HG02884 (cell line): ENCODE data around the gene ARFGAP3.
"Not testable (repeated sequence)": the region's sequence is repeated elsewhere in the genome, so short reads cannot be mapped to it uniquely, and the experiment has no call there.

Experiments
- ATAC-seq: cut with Tn5 transposase; IDR thresholded peaks from one replicate; pipeline ENCODE4 v1.9.1; 2021; ENCODE audit warnings: mild to moderate bottlenecking, moderate library complexity; ENCODE audit not compliant: unreplicated experiment

The ARFGAP3 gene

GRCh38 chr22:42770941-42771647 lies 86.0 kb downstream of the ARFGAP3 start:
- no peak for ATAC-seq

GRCh38 chr22:42770448-42770726 lies 86.7 kb downstream of the ARFGAP3 start:
- ATAC-seq: no peak

- no peak for ATAC-seq
Observed at GRCh38 chr22:42769574-42770447, 87.3 kb downstream of the ARFGAP3 start.

- no peak for ATAC-seq
Observed at GRCh38 chr22:42769238-42769573, 87.9 kb downstream of the ARFGAP3 start.

GRCh38 chr22:42768385-42769035 lies 88.6 kb downstream of the ARFGAP3 start:
- no peak for ATAC-seq

- ATAC-seq: no peak
Observed at GRCh38 chr22:42766860-42767259, 90.2 kb downstream of the ARFGAP3 start.

DNA sequence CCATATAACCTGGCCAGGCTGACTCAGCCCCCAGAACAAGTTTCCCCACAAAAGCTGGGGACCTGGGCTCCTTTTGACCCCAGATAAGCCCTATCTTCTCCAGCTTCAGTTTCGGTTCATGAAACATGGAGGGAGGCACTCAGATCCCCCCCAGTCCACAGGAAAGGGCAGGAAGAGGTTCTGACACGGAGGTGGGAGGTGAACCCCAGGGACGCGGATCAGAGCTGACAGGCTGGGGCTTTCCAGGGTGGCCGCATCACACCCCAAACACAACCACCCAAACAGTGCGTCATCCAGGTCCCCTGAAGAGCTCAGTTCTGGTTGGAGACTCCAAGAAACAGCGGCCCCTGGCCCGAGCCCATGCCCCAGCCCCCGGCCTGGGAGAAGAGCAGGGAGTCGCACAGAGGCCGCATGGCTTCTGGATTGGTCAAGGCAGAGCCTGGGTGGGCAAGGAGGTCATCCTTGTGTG lies 92.1 kb downstream of the ARFGAP3 start:
- no peak for ATAC-seq

- ATAC-seq: no peak
Observed at GRCh38 chr22:42763965-42764480, 93.0 kb downstream of the ARFGAP3 start.

DNA sequence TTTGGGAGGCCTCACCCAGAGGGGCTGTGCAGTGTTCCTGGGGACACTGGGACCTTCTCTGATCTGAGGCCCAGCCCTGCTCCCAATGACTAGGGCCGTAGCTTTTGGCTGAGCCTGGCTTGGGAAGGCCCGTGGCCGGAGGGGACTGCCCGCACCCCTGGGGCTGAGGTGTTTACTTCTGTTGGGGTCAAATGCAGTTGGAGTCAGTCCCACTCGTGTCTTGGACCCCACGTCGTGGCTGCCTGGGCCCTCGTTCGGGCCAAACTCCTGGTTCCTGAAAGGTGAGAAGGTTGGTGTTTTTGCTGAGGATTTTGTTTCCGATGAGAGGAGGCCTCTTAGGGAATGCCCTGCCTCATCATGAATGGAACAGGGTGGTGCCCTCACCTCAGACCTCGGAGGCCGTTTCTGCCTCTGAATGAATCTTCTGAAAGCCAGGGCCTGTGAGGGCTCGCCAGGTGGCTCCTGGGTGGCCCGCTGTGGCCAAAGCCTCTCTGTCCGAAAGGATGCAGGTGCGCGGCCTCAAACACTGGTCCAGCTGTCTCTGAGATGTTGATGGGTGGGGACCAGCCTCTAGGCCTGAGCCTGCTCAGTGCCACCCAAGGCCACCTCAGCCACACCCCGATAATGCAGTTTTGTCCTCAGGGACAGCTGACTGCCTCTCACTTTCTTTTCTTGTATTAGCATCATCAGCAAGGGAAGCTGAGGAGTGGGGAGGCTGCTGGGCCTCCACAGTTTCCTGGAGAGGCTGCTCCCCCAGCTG lies 96.1 kb downstream of the ARFGAP3 start:
- no peak for ATAC-seq

GRCh38 chr22:42758931-42759629 lies 98.0 kb downstream of the ARFGAP3 start:
- no peak for ATAC-seq

DNA sequence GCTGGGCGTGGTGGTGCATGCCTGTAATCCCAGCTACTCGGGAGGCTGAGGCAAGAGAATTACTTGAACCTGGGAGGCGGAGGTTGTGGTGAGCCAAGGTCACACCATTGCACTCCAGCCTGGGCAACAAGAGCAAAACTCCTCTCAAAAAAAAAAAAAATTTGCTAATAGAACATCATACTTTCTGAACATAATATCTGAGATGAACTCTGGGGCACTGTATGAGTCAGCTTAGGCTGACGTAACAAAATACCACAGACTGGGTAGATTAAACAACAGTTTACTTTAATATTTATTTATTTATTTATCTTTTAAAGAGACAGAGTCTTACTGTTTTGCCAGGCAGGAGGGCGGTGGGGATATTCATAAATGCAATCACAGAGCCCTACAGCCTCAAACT lies 101.5 kb downstream of the ARFGAP3 start:
- not testable (repeated sequence) for ATAC-seq

DNA sequence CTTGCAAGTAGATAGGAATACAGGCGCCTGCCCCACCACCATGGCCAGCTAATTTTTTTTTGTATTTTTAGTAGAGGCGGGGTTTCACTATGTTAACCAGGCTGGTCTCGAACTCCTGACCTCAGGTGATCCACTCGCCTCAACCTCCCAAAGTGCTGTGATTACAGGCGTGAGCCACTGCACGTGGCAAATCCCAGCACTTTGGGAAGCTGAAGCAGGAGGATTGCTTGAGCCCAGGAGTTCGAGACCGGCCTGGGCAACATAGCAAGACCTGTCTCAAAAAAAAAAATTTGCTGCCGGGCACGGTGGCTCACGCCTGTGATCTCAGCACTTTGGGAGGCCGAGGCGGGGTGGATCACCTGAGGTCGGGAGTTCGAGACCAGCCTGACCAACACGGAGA lies 102.0 kb downstream of the ARFGAP3 start:
- ATAC-seq: not testable (repeated sequence)

DNA sequence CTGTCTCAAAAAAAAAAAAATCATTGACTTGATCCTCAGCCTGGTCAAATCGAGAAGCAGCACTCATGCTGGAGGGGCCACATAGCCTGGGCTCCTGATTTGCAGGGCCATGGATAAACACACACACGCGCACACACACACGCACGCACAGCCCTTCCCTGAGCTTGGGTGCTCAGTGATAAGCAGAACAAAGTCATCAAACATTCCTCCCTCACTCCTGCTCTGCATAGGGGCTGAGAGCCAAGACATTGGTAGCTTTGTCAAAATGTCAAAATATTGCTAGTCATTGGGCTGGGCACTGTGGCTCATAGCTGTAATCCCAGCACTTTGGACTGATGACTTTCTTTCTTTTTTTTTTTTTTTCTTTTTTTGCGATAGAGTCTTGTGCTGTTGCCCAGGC lies 102.4 kb downstream of the ARFGAP3 start:
- no peak for ATAC-seq

DNA sequence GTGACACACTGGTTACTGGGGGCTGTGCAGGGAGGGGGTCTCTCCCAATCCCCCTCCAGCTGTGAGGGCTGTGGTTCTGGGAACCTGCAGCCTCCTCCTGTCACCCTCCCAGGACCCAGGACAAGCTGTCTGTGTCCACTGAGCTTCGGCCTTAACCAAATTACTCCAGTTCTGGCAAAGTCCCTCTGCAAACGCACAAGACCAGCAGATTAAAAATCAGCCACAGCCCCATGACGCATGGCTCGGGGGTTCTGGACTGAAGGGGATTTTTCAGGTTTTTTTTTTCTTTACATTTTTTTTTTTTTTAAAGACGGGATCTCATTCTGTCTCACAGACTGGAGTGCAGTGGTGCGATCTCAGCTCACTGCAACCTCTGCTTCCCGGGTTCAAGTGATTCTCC lies 104.2 kb downstream of the ARFGAP3 start:
- no peak for ATAC-seq

- no peak for ATAC-seq
Observed at GRCh38 chr22:42752230-42752746, 104.8 kb downstream of the ARFGAP3 start.

DNA sequence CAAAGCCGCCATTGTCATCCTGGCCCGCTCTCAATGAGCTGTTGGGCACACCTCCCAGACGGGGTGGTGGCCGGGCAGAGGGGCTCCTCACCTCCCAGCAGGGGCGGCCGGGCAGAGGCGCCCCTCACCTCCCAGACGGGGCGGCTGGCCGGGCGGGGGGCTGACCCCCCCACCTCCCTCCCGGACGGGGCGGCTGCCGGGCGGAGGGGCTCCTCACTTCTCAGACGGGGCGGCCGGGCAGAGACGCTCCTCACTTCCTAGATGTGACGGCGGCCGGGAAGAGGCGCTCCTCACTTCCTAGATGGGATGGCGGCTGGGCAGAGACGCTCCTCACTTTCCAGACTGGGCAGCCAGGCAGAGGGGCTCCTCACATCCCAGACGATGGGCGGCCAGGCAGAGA lies 106.7 kb downstream of the ARFGAP3 start:
- not testable (repeated sequence) for ATAC-seq

GRCh38 chr22:42747701-42748513 lies 109.2 kb downstream of the ARFGAP3 start:
- ATAC-seq: no peak
